Pancreas (tissue), 10 donors: ENCODE data around the gene TESK1. TPM values are rescaled to one million over a fixed set of nuclear protein-coding genes. Genes with fewer than 3 reads are reported as not detected.

Experiments
- ATAC-seq, 4 donors: fragments of 200-7000 bp; cut with Tn5 transposase; one replicate each; pipeline versions ENCODE4 v1.8.0 to v1.9.1; 2020; ENCODE audit warnings: mild to moderate bottlenecking in 4 of 4, moderate library complexity in 4 of 4
- DNase-seq, 6 donors: peaks; one replicate each; pipeline ENCODE4 v3.0.0-alpha.2; 2020
- FAIRE-seq: peaks from 2 replicates; lab custom pipeline; 2012; peaks lifted over from hg19 to GRCh38; lab: Jason Lieb, UNC
- H3K27ac ChIP-seq, 4 donors: fragments of 200-600 bp; sonication (generic); 1 replicate in 3 of 4; 2 replicates in 1 of 4; pipeline versions ENCODE4 v1.5.0 to v1.8.0; 2020
- H3K27me3 ChIP-seq, 4 donors: fragments of 200-600 bp; one replicate each; pipeline ENCODE4 v1.8.0; 2021
- H3K36me3 ChIP-seq, 3 donors: fragments of 200-600 bp; sonication (generic) in 1 of 3; one replicate each; pipeline versions ENCODE4 v1.5.0 to v1.8.0; 2020 to 2021
- H3K4me1 ChIP-seq, 3 donors: fragments of 200-600 bp; one replicate each; pipeline ENCODE4 v1.8.0; 2021
- H3K4me3 ChIP-seq, 4 donors: fragments of 200-600 bp; sonication (generic) in 2 of 4; one replicate each; pipeline versions ENCODE4 v1.5.0 to v1.8.0; 2020 to 2021
- H3K9me3 ChIP-seq, 4 donors: fragments of 200-600 bp; one replicate each; pipeline ENCODE4 v1.8.0; 2021
- CTCF ChIP-seq, 4 donors: fragments of 200-600 bp; sonication (generic) in 3 of 4; IDR thresholded peaks; one replicate each; pipeline versions ENCODE4 v1.5.0 to v1.8.0; 2021; ENCODE audit warnings: antibody characterized with exemption in 4 of 4
- WGBS, 2 donors: extraction: QIAGEN DNeasy Blood & Tissue Kit; methylation state at CpG; one replicate each; pipeline ENCODE4 v1.1.7; 2013; 5-methylcytosine and 5-hydroxymethylcytosine counted together
- intact Hi-C, 3 donors: fragments of 100-400 bp; cut with DNase I; formaldehyde crosslinking; loops; one replicate each; pipeline versions ENCODE4 v1.11.1 to v1.14.2; 2022
- polyA plus RNA-seq, 2 donors: library from polyadenylated mRNA; stranded (reverse); fragments of 200-250 nt; gene quantifications; one replicate each; pipeline ENCODE4 v1.2.3, GENCODE V29; 2013
- total RNA-seq, 6 donors: library from RNA; stranded (reverse); fragmentation: NEBNext Ultra II Directional in 4 of 6; extraction: Animal tissue kit (Norgen Biotek cat#: 25700) in 4 of 6; gene quantifications; one replicate each; pipeline versions ENCODE4 v1.2.1 to v1.2.4, GENCODE V29; 2021 to 2023
- donor health status: healthy with polysubstance abuse.
- donor health status: DM: no; HTN: no; CAD: no; lungs with moderate emphysema.
- donor health status: DM: no; HTN: no; CAD: no.
- donor health status: control.
- donor health status: control.
- donor health status: Bipolar disorder and iron deficiency.
- donor health status: DM: yes; HTN: yes; CAD: no.
- donor health status: DM: no; HTN: no; CAD: no.
- donor health status: DM: no; HTN: no; CAD: no.
- donor health status: DM: yes; HTN: yes; CAD: no.

The TESK1 gene
- total and polyA plus RNA-seq, 8 donors = 12.1 to 56.6 (median 16.0) TPM

DNA sequence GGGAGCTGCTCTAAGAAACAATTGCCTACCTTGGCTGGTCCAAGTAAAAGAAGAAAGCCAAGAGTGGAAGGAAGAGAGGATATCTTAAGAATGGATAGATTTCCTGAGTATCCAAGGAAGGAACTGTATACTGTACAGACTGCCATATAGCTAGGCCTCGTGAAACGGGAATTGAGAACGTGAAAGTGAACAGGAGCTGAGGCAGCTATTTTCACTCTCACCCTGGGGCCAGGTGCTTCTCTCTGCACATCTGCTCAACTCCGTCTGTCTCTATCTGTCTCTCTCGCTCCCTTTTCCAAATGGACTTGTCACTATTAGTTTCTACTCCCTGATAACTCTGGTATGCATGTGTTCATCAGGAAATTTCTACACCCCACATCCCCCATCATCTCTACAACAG, 35.9 kb upstream of the TESK1 start:
- no peak overlapping the region for H3K27ac ChIP-seq
- DNase-seq (no peak), FAIRE-seq (no peak), ATAC-seq (no peak)
- no peak for TF ChIP-seq CTCF (IDR thresholded peaks at IDR 0.05)
- H3K9me3 ChIP-seq = no peaks in the 10 kb centered on the region
- no peak overlapping the region for H3K4me3 ChIP-seq
- H3K4me1 ChIP-seq = no peaks in the 10 kb centered on the region
- WGBS, 2 donors = 79 to 82% methylated on average over 5 of the region's 5 CpGs
- intact Hi-C loops = no loop called here
- no peaks in the 10 kb centered on the region for H3K36me3 ChIP-seq
- H3K27me3 ChIP-seq = no peaks in the 10 kb centered on the region

DNA sequence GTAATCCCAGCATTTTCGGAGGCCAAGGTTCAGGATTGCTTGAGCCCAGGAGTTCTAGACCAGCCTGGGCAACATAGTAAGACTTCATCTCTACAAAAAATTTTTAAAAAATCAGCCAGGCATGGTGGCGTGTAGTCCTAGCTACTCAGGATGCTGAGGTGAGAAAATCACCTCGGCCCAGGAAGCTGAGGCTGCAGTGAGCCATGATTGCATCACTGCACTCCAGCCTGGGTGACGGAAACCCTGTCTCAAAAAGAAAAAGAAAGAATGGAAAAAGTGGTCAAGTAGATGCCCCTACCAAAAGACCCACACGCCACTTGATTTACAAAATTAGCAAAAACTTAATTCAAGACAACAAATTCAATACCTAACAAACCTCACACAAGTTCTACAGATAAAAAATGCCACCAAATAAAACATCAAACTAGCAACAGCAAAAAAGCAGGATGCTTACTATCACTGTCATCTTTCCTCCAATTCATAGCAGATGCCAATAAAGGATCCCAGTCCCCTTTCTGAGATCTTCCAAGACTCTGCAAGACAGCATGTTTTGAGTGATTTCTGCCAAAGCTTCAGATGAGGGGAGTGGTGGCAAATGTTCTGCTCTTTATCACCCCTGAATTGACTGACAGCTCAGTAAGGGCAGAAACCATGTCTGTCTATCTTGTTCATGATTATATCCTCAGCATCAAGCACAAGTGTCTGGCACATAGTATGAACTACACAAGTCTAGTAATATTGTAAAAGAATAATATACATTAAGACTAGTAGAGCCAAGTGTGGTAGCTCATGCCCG, 34.2 kb upstream of the TESK1 start:
- ATAC-seq (no peak), FAIRE-seq (no peak), DNase-seq (no peak)
- 88 to 92% methylated on average over 6 of the region's 6 CpGs for WGBS, 2 donors
- H3K4me3 ChIP-seq = no peak overlapping the region
- H3K36me3 ChIP-seq = no peaks in the 10 kb centered on the region
- no peak for TF ChIP-seq CTCF (IDR thresholded peaks at IDR 0.05)
- intact Hi-C loops = no loop called here
- H3K9me3 ChIP-seq = no peaks in the 10 kb centered on the region
- H3K4me1 ChIP-seq = no peaks in the 10 kb centered on the region
- no peak overlapping the region for H3K27ac ChIP-seq
- no peaks in the 10 kb centered on the region for H3K27me3 ChIP-seq

GRCh38 chr9:35574578-35575122, 30.4 kb upstream of the TESK1 start:
- Histone ChIP-seq H3K27ac (no peak overlapping the region), H3K4me1 (no peaks in the 10 kb centered on the region), H3K27me3 (no peaks in the 10 kb centered on the region), H3K36me3 (no peaks in the 10 kb centered on the region), H3K9me3 (no peaks in the 10 kb centered on the region), H3K4me3 (no peak overlapping the region)
- DNase-seq (no peak), ATAC-seq (no peak), FAIRE-seq (no peak)
- intact Hi-C loops = no loop called here
- WGBS, 2 donors = 94 to 100% methylated on average over 2 of the region's 2 CpGs
- no peak for TF ChIP-seq CTCF (IDR thresholded peaks at IDR 0.05)

- DNase-seq (no peak), FAIRE-seq (no peak), ATAC-seq (no peak)
- Histone ChIP-seq H3K27me3 (no peaks in the 10 kb centered on the region), H3K9me3 (no peaks in the 10 kb centered on the region), H3K4me3 (no peak overlapping the region), H3K4me1 (no peaks in the 10 kb centered on the region), H3K36me3 (no peaks in the 10 kb centered on the region), H3K27ac (no peak overlapping the region)
- TF ChIP-seq CTCF (IDR thresholded peaks at IDR 0.05) = no peak
- WGBS, 2 donors = 97 to 98% methylated on average over 5 of the region's 5 CpGs
- intact Hi-C loops = no loop called here
Measured at GRCh38 chr9:35575478-35575877, 29.6 kb upstream of the TESK1 start.

- no peaks in the 10 kb centered on the region for H3K27me3 ChIP-seq
- no peak overlapping the region for H3K4me3 ChIP-seq
- no peak overlapping the region for H3K27ac ChIP-seq
- H3K36me3 ChIP-seq = no peaks in the 10 kb centered on the region
- DNase-seq = no peak
- no peak for TF ChIP-seq CTCF (IDR thresholded peaks at IDR 0.05)
- FAIRE-seq = no peak
- no peaks in the 10 kb centered on the region for H3K9me3 ChIP-seq
- intact Hi-C loops = no loop called here
- 83 to 84% methylated on average over 5 of the region's 5 CpGs for WGBS, 2 donors
- no peaks in the 10 kb centered on the region for H3K4me1 ChIP-seq
- ATAC-seq = no peak
Measured at GRCh38 chr9:35577486-35577885, 27.6 kb upstream of the TESK1 start.
